GM13976 (cell line): Measurements from ENCODE around the gene SUPT3H.

Experiments used
- DNase-seq: peaks from one replicate; pipeline ENCODE4 v3.0.0; 2012; ENCODE audit warnings: low spot score
- in situ Hi-C: fragments of 300-500 bp; cut with MboI; formaldehyde crosslinking; loops from one replicate; pipeline ENCODE4 v1.12.0; 2022; ENCODE audit warnings: low sequenced_read_pairs, mixed read lengths, inconsistent platforms; ENCODE audit not compliant: unreplicated experiment
- TF ChIP-seq, protein P1 (sequence below): IDR thresholded peaks from 2 replicates; pipeline ENCODE4 v1.5.1; 2012; ENCODE audit warnings: borderline replicate concordance, mild to moderate bottlenecking; ENCODE audit not compliant: insufficient read depth; ENCODE audit errors: extremely low read depth, missing control alignments, control extremely low read depth

SUPT3H gene

DNA sequence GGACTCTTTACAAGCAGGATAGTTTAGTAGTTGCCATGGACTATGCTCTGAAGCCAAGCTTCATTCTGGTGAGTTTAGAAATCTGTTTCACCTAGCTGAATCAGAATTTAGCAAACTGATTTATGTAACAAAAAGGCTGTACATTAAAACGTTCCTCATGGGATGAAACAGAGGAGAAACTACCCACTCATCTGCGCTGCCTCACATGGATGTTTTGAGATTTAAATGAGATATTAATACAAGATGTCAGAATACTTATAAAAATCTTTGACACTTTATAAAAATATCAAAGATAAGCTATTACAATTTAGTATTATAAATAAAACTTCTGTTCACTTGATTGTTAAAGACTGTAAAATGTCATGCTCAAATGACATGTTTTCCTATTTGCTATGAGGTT lies 32.8 kb downstream of the SUPT3H start:
- in situ Hi-C loops, result no loop called here
- no peak for DNase-seq
- TF ChIP-seq, protein P1, sequence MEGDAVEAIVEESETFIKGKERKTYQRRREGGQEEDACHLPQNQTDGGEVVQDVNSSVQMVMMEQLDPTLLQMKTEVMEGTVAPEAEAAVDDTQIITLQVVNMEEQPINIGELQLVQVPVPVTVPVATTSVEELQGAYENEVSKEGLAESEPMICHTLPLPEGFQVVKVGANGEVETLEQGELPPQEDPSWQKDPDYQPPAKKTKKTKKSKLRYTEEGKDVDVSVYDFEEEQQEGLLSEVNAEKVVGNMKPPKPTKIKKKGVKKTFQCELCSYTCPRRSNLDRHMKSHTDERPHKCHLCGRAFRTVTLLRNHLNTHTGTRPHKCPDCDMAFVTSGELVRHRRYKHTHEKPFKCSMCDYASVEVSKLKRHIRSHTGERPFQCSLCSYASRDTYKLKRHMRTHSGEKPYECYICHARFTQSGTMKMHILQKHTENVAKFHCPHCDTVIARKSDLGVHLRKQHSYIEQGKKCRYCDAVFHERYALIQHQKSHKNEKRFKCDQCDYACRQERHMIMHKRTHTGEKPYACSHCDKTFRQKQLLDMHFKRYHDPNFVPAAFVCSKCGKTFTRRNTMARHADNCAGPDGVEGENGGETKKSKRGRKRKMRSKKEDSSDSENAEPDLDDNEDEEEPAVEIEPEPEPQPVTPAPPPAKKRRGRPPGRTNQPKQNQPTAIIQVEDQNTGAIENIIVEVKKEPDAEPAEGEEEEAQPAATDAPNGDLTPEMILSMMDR, result no peak

DNA sequence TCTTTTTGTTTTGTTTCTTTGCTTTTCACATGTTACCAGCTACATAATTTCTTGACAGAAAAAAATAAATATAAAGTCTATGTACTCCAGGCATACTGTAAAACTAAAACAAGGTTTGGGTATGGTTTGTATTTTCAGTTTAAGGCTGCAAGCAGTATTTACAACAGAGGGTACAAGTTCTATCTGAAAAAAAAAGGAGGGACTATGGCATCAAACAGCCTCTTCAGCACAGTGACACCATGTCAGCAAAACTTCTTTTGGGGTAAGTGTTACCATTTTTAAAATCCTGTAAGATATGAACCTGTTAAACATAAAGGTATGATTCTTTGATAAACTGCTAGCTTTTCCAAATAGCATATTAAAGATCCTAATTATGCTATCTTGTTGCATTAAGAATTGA lies 49.2 kb downstream of the SUPT3H start:
- DNase-seq, result no peak
- TF ChIP-seq, protein P1, result no peak
- in situ Hi-C loops, result no loop called here

DNA sequence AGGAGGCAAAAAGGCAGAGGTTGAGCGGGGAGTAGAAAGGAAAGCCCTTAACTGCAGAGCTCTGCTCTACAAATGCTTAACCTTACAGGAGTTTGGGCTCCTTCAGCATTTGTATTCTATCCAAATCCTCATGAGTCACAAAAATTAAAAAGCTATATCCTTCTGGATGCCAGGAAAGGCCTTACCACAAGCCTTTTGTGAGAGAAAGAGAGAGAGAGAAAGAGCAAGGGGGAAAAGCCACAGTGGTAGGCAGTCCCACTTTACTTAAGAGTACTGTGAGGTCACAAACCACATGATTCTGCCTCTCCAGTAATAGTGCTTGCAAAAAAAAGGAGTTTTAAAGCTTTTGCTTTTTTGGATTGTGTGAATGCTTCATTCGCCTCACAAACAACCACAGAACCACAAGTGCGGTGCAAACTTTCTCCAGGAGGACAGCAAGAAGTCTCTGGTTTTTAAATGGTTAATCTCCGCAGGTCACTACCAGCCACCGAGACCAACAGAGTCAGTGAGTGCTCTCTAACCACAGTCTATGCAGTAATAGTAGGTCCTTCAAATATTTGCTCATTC lies 49.7 kb downstream of the SUPT3H start, which contains the start of gene RUNX2:
TSS of gene RUNX2 (plus strand) at position 375 of the 567 bp plus-strand sequence. CDS start 397 bp downstream, outside the sequence.
- TF ChIP-seq, protein P1, result no peak
- in situ Hi-C loops, result no loop called here
- no peak for DNase-seq

DNA sequence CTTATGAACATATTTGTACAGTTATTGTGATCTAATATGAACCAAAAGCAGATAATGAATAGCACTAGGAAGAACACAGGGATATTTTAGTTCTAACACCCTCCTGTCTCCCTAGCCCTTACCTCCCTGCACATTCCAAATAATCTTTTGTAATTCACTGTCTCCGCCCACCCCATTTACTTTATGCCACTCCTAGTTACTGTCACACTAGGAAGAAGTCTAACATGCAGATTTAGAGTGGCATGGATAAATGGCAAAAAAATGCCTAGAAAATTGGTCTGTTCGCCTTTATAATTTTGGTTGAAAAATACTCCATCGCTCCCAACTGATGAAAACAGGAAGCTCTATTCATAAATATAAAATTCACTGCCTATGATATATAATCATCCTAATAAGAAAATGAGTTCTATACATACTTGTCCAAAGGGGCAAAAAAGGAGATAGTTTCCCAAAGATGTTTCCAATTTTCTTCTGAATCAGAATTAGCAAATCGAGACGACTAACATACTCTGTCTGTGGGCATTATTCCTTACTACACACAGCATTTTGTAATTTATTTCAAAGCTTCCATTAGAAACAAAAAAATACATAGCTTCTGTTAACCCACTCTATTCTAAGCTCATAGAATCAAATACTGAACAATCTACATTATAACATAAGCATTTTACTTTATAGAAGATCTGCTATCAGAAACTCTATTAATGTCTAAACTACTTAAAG lies 50.9 kb downstream of the SUPT3H start:
- TF ChIP-seq, protein P1, result no peak
- in situ Hi-C loops, result no loop called here
- no peak for DNase-seq

DNA sequence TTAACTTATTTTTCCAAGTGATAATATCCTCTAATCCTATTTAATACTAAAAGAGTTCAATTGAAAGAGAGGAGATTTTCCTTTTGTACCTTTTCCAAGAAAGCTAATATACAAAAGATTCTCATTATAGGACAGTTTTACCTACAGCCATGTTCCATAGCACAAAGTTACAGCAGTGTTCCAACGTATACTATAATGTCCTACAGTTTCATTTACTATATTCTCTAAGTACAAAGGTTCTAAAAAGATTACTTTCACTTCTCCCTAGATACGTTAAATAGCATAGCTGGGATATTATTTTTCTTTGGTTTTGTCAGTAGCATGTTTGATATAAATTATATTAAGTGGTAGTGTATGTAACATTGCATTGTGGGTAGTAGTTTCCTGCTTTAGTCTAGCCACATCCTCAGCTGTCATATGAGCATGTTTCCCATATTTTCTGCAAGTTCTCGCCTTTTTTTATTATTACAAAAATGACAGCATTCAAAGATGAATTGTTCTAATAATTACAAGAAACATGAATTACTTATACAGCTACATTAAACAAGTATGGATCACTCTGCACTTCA lies 54.0 kb downstream of the SUPT3H start:
- TF ChIP-seq, protein P1, result no peak
- in situ Hi-C loops, result no loop called here
- DNase-seq, result no peak

DNA sequence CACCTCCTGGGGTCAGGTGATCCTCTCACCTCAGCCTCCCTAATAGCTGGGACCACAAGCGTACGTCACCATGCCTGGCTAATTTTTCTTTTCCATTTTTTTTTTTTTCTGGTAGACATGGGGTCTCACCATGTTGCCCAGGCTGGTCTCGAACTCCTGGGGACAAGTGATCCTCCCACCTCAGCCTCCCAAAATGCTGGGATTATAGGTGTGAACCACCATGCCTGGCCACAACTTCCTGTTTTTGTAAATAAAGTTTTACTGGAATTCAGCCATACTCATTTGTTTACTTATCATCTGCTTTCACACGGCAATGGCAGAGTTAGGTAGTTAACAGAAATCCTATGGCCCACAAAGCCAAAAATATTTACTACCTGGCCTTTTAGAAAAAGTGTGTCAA lies 57.4 kb downstream of the SUPT3H start:
- in situ Hi-C loops, result no loop called here
- no peak for DNase-seq
- TF ChIP-seq, protein P1, result no peak
